ENCODE data around the gene GPR87.

Gene GPR87

DNA sequence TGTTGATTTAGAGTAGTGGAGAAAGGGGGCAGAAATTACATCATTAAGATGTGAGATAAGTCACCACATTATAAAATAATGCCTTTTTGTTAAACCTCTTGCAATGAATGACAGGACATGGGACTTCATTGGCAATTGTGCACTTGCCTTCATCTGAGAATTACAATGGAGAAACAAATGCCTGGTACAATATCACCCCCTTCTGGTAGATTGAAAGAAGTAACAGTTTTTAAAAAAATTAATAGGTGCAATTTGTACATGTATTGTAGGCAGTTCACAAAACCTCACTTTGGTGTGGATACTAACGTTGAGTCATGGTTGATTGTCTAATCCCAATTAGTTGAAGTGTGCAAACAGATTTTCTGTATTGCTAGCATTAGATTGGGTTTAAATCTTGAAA, 33.7 kb downstream of the GPR87 start:
- Histone ChIP-seq H3K4me1 (ENCODE audit: control insufficient read depth, insufficient read depth, low read length) (no peaks in the 10 kb centered on the region), H3K27me3 (ENCODE audit: control insufficient read depth, insufficient read depth, low read length) (no peaks in the 10 kb centered on the region), H3K4me3 (ENCODE audit: low read depth, low read length) (no peak overlapping the region), H3K27ac (ENCODE audit: low read depth, low read length) (no peak overlapping the region), H3K9me3 (ENCODE audit: control insufficient read depth, insufficient read depth, low read depth, low read length) (no peaks in the 10 kb centered on the region), H3K9ac (ENCODE audit: low read length) (no peak overlapping the region), H3K36me3 (ENCODE audit: control insufficient read depth, insufficient read depth, low read length) (no peaks in the 10 kb centered on the region)

DNA sequence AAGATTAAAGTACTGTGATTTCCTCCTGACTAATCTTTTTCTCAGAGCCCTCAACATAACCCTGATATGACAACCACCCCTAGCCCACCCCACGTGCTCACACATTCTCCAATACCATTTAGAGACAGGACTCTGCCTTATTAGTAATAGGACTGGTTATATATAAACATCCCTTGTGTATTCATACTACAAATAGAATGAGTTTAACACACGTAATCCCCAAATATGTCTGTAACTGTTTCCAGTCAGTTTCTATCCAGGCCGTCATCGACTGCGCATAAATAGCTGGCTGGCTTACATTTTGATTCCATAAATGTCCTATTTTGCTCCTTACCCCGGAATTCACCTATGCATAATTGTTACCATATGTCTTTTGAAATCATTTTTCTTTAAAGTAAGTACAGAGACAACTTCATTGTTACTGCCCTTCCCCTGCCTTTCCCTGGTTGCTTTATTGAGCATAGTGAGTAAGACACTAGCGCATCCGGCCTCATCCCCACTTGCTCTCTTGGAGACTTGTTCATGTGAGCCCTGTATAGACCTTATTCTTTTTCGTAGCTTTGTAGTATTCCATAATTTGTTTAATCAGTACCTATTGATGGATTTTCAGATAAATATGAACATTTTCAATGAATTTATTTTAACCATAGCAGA, 34.8 kb downstream of the GPR87 start:
- H3K27me3 ChIP-seq (ENCODE audit: control insufficient read depth, insufficient read depth, low read length), result no peaks in the 10 kb centered on the region
- H3K9me3 ChIP-seq (ENCODE audit: control insufficient read depth, insufficient read depth, low read depth, low read length), result no peaks in the 10 kb centered on the region
- H3K9ac ChIP-seq (ENCODE audit: low read length), result no peak overlapping the region
- H3K36me3 ChIP-seq (ENCODE audit: control insufficient read depth, insufficient read depth, low read length), result no peaks in the 10 kb centered on the region
- H3K4me3 ChIP-seq (ENCODE audit: low read depth, low read length), result no peak overlapping the region
- no peak overlapping the region for H3K27ac ChIP-seq (ENCODE audit: low read depth, low read length)
- H3K4me1 ChIP-seq (ENCODE audit: control insufficient read depth, insufficient read depth, low read length), result no peaks in the 10 kb centered on the region

DNA sequence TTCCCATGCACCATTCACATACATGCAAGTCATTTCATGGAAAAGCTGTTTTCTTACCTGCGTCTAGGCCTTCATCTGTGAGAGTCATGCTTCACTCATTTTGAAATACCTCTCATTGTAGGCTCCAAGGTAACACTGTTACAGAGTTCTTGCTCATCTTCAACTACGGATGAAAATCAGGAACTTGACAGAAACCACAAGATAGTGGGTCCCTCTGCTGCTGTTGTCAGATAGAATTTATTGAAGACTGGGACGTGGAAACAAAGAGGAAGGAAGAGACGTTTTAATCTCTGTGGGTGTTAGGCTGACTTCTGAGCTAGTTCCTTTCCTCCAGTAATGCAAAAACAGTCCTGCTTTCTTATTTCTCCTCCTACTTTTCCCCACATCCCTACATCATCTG, 38.4 kb downstream of the GPR87 start, which contains the start of gene P2RY14:
P2RY14 (minus strand) TSS at position 313 of the 400 bp plus-strand sequence. CDS start 64,226 bp downstream, outside the sequence.
- Histone ChIP-seq H3K9ac (ENCODE audit: low read length) (no peak within 1 kb of the TSS), H3K9me3 (ENCODE audit: control insufficient read depth, insufficient read depth, low read depth, low read length) (no peaks in the 10 kb centered on the region), H3K4me1 (ENCODE audit: control insufficient read depth, insufficient read depth, low read length) (peaks cover 12% of the 10 kb centered on the region; the same call in 1 of the 2 replicates), H3K4me3 (ENCODE audit: low read depth, low read length) (no peak within 1 kb of the TSS), H3K27me3 (ENCODE audit: control insufficient read depth, insufficient read depth, low read length) (no peaks in the 10 kb centered on the region), H3K27ac (ENCODE audit: low read depth, low read length) (no peak within 1 kb of the TSS), H3K36me3 (ENCODE audit: control insufficient read depth, insufficient read depth, low read length) (no peaks in the 10 kb centered on the region)

DNA sequence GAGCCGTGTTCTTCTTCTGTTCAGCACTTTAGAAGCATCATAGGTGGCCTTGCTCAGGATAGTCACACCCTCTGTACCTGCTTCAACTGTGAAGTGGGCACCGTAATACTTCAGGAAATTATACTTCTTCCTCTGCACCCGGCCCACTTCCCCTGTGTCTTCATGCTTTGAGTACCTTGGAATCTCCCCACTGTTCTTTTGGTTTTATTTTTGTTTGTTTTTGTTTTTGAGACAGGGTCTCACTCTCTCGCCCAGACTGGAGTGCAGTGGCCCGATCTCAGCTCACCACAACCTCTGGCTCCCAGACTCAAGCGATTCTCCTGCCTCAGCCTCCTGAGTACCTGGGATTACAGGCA, 40.0 kb downstream of the GPR87 start:
- H3K9ac ChIP-seq (ENCODE audit: low read length), result no peak overlapping the region
- H3K9me3 ChIP-seq (ENCODE audit: control insufficient read depth, insufficient read depth, low read depth, low read length), result no peaks in the 10 kb centered on the region

DNA sequence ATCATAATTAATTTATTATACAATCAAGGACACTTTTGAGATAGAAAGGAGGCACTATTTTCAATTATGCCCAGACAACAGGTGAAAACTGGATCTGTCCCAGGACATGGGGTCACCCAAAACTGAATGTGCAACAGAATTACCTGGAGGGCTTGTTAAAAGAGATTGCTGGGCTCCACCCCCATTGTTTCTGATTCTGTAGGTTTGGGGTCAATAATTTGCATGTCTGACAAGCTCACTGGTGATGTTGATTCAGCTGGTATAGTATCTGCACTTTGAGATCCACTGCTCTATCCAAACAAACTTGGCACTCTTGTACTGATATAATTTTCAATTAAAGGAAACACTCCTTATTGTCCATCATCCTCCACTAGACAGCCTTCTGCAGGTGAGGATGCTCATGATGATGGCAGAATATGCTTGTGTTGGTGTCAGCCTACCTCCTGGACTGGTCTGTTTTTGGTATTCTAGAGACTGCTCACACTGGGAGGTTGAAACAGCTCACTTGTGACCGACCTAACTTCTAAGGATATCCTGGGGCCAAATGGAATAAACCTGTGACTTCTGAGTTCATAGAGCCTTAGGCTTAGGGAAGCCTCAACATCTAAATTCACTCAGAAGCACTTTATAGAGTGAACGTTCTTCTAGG, 40.5 kb downstream of the GPR87 start:
- H3K27me3 ChIP-seq (ENCODE audit: control insufficient read depth, insufficient read depth, low read length), result no peaks in the 10 kb centered on the region
- no peak overlapping the region for H3K27ac ChIP-seq (ENCODE audit: low read depth, low read length)
- no peak overlapping the region for H3K9ac ChIP-seq (ENCODE audit: low read length)
- H3K36me3 ChIP-seq (ENCODE audit: control insufficient read depth, insufficient read depth, low read length), result no peaks in the 10 kb centered on the region
- H3K4me1 ChIP-seq (ENCODE audit: control insufficient read depth, insufficient read depth, low read length), result peaks cover 12% of the 10 kb centered on the region; the same call in 1 of the 2 replicates
- no peaks in the 10 kb centered on the region for H3K9me3 ChIP-seq (ENCODE audit: control insufficient read depth, insufficient read depth, low read depth, low read length)
- no peak overlapping the region for H3K4me3 ChIP-seq (ENCODE audit: low read depth, low read length)

More for the DNA sequence above, 40.0 kb downstream of the GPR87 start:
- Histone ChIP-seq H3K4me3 (ENCODE audit: low read depth, low read length) (no peak overlapping the region), H3K27me3 (ENCODE audit: control insufficient read depth, insufficient read depth, low read length) (no peaks in the 10 kb centered on the region), H3K36me3 (ENCODE audit: control insufficient read depth, insufficient read depth, low read length) (no peaks in the 10 kb centered on the region), H3K27ac (ENCODE audit: low read depth, low read length) (no peak overlapping the region), H3K4me1 (ENCODE audit: control insufficient read depth, insufficient read depth, low read length) (peaks cover 12% of the 10 kb centered on the region; the same call in 1 of the 2 replicates)

DNA sequence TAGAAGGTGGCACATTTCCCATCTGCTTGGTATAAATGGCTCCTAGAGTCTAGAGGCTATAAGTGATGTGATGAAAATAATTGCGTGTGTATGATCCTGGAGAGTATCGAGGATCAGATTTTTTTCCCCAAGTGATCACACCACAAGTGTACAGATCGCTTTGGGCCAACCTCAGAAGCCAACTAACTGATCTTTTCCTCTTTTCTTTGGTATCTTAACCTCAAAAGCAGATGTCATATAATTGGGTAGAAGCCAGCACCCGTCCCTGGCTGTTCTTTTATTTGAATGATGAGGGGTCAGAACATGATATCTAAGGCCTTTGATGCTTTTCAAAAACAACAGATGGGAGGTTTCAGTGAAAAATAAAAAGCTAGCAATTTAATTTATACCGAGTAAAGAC, 41.5 kb downstream of the GPR87 start:
- H3K4me3 ChIP-seq (ENCODE audit: low read depth, low read length), result no peak overlapping the region
- H3K4me1 ChIP-seq (ENCODE audit: control insufficient read depth, insufficient read depth, low read length), result peaks cover 12% of the 10 kb centered on the region; the same call in 1 of the 2 replicates
- H3K27ac ChIP-seq (ENCODE audit: low read depth, low read length), result no peak overlapping the region
- no peaks in the 10 kb centered on the region for H3K36me3 ChIP-seq (ENCODE audit: control insufficient read depth, insufficient read depth, low read length)
- no peaks in the 10 kb centered on the region for H3K27me3 ChIP-seq (ENCODE audit: control insufficient read depth, insufficient read depth, low read length)
- no peaks in the 10 kb centered on the region for H3K9me3 ChIP-seq (ENCODE audit: control insufficient read depth, insufficient read depth, low read depth, low read length)
- H3K9ac ChIP-seq (ENCODE audit: low read length), result no peak overlapping the region

DNA sequence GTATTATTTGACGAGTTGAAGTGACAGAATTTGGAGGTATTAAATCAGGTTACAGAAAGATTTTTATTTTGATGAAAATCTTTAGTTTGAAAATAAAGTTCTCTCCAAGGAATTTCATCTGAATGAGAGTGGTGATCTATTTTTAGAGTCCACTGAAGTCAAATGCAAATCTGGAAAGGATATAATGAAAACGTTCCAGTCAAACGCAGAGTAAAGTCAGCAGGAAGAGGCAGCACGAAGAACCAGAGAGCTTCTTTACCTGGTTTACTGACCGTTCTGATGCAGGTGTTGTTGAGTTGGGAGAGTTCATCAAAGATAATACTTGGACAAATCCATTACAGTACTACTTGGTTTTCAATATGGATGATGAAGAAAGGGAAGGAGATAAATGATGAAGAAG, 47.0 kb downstream of the GPR87 start:
- Histone ChIP-seq H3K4me1 (ENCODE audit: control insufficient read depth, insufficient read depth, low read length) (peaks cover 6% of the 10 kb centered on the region; the same call in 1 of the 2 replicates), H3K9me3 (ENCODE audit: control insufficient read depth, insufficient read depth, low read depth, low read length) (no peaks in the 10 kb centered on the region), H3K9ac (ENCODE audit: low read length) (no peak overlapping the region), H3K27me3 (ENCODE audit: control insufficient read depth, insufficient read depth, low read length) (no peaks in the 10 kb centered on the region), H3K4me3 (ENCODE audit: low read depth, low read length) (no peak overlapping the region), H3K36me3 (ENCODE audit: control insufficient read depth, insufficient read depth, low read length) (no peaks in the 10 kb centered on the region), H3K27ac (ENCODE audit: low read depth, low read length) (no peak overlapping the region)

DNA sequence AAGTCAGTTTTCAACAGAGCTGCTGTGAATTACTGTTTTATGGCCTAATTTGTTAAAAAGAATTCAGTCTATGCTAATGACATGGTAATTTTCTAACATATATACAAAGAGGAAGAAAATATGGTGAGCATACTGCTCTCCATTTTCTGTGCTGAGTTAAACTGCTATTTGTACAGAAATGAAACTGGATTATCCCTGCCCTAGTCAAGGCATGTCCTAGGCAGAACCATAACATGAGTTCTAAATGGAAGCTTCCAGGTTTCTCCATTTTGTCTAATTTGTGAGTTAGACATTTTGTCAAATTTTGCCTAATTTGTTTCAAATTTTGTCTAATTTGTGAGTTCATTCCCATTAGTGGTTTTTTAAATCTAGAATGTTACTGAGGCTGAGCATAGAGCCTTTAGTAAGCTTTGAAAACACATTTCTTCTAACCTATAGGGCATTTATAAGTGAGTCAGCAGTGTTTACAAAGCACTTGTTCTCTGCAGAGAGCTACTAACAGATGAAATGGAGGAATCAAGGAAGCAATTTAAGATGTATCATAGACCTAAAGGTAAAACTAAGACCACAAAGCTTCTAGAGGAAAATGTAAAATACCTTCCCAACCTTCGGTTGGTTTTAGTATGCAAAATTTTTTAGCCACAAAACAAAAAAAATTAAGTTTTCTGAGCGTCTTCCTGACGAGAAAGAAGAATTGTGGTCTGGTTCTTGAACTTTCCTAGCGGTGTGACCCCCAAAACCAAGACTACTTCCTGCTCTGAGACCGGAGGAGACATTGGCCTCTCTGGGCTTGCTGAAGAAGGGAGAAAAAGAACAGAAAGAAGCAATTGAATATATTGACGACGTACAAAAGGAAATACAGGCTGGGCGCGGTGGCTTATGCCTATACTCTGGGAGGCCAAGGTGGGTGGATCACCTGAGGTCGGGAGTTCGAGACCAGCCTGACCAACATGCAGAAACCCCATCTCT, 48.1 kb downstream of the GPR87 start:
- Histone ChIP-seq H3K36me3 (ENCODE audit: control insufficient read depth, insufficient read depth, low read length) (no peaks in the 10 kb centered on the region), H3K27me3 (ENCODE audit: control insufficient read depth, insufficient read depth, low read length) (no peaks in the 10 kb centered on the region), H3K4me3 (ENCODE audit: low read depth, low read length) (no peak overlapping the region), H3K4me1 (ENCODE audit: control insufficient read depth, insufficient read depth, low read length) (peaks cover 6% of the 10 kb centered on the region; the same call in 1 of the 2 replicates), H3K9me3 (ENCODE audit: control insufficient read depth, insufficient read depth, low read depth, low read length) (no peaks in the 10 kb centered on the region), H3K27ac (ENCODE audit: low read depth, low read length) (no peak overlapping the region; the same call in 1 of the 2 replicates), H3K9ac (ENCODE audit: low read length) (no peak overlapping the region)

DNA sequence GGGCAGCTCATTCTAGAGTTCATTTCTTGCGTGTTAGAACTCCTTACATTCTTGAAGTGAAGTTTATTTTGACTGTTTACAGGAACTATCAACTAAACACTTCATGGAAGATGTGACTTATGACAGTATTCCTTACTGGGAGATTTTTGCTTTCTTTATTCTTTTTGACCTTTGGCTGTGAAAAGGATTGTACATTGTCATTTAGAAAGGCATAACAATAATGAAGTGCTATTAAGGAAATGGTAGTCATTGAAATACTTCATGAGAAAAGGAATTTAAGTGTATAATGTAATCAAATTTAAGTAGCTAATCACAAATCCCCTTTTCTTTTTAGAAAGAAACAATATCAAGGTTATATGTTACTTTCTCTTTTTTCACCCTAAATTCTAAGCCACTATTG, 49.6 kb downstream of the GPR87 start:
- H3K9ac ChIP-seq (ENCODE audit: low read length), result no peak overlapping the region
- H3K4me3 ChIP-seq (ENCODE audit: low read depth, low read length), result no peak overlapping the region
- no peak overlapping the region for H3K27ac ChIP-seq (ENCODE audit: low read depth, low read length)
- peaks cover 6% of the 10 kb centered on the region; the same call in 1 of the 2 replicates for H3K4me1 ChIP-seq (ENCODE audit: control insufficient read depth, insufficient read depth, low read length)
- H3K36me3 ChIP-seq (ENCODE audit: control insufficient read depth, insufficient read depth, low read length), result no peaks in the 10 kb centered on the region
- no peaks in the 10 kb centered on the region for H3K27me3 ChIP-seq (ENCODE audit: control insufficient read depth, insufficient read depth, low read length)
- H3K9me3 ChIP-seq (ENCODE audit: control insufficient read depth, insufficient read depth, low read depth, low read length), result no peaks in the 10 kb centered on the region

DNA sequence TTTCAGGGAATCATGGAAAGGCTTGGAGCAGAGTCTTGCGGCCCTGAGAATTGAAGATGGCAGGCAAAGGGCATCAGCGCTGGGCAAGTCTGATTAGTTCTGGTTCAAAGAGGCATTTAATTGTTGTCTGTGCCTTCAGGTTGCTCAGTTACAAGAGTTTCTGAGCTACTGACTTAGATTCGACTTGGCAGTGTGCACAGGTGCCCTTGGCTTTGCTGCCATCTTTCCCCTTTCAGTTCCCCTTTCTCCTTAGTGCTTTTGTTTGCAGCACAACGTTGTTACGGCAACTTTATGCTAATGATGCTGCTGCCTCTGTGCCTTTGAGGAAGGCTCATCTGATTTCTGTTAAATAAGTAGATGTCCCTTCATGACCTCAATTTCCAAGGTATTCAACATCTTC, 50.8 kb downstream of the GPR87 start:
- Histone ChIP-seq H3K9ac (ENCODE audit: low read length) (no peak overlapping the region), H3K9me3 (ENCODE audit: control insufficient read depth, insufficient read depth, low read depth, low read length) (no peaks in the 10 kb centered on the region), H3K4me1 (ENCODE audit: control insufficient read depth, insufficient read depth, low read length) (peaks cover 6% of the 10 kb centered on the region; the same call in 1 of the 2 replicates), H3K4me3 (ENCODE audit: low read depth, low read length) (no peak overlapping the region), H3K36me3 (ENCODE audit: control insufficient read depth, insufficient read depth, low read length) (no peaks in the 10 kb centered on the region), H3K27ac (ENCODE audit: low read depth, low read length) (no peak overlapping the region; the same call in 1 of the 2 replicates), H3K27me3 (ENCODE audit: control insufficient read depth, insufficient read depth, low read length) (no peaks in the 10 kb centered on the region)

Measured in HUES6 (cell line).